Vagina (tissue), 2 donors: ENCODE results near the gene SLC25A21.

Experiments used
- CTCF ChIP-seq, 3 experiments: fragments of 450-650 bp in 2 of 3; fragments of 200-600 bp in 1 of 3; sonication (generic) in 1 of 3; IDR thresholded peaks; one replicate each; pipeline ENCODE4 v1.5.1; 2017 to 2019; ENCODE audit warnings: antibody characterized with exemption in 3 of 3, mild to moderate bottlenecking in 2 of 3, moderate library complexity in 2 of 3
- POLR2A ChIP-seq, 2 donors: fragments of 450-650 bp; IDR thresholded peaks; one replicate each; pipeline ENCODE4 v1.6.1; 2017; ENCODE audit warnings: antibody characterized with exemption in 2 of 2, mild to moderate bottlenecking in 2 of 2, moderate library complexity in 2 of 2

- TF ChIP-seq POLR2A (IDR thresholded peaks at IDR 0.05) (no peak), CTCF (IDR thresholded peaks at IDR 0.05) (no peak)
Measured at GRCh38 chr14:37021390-37021789, 151.0 kb downstream of the SLC25A21 start.
